Epithelial cell of prostate (primary cell): ENCODE measurements around the gene AAMP.
"Not testable (repeated sequence)": the region's sequence is repeated elsewhere in the genome, so short reads cannot be mapped to it uniquely, and the experiment has no call there.

Experiments used
- DNase-seq: peaks from one replicate; pipeline ENCODE4 v3.0.0-alpha.2; 2011; ENCODE audit warnings: low read depth, low spot score
- H3K27ac ChIP-seq: fragments of 450-650 bp; 2 replicates; pipeline ENCODE4 v1.5.1; 2017; ENCODE audit warnings: mild to moderate bottlenecking

AAMP gene

DNA sequence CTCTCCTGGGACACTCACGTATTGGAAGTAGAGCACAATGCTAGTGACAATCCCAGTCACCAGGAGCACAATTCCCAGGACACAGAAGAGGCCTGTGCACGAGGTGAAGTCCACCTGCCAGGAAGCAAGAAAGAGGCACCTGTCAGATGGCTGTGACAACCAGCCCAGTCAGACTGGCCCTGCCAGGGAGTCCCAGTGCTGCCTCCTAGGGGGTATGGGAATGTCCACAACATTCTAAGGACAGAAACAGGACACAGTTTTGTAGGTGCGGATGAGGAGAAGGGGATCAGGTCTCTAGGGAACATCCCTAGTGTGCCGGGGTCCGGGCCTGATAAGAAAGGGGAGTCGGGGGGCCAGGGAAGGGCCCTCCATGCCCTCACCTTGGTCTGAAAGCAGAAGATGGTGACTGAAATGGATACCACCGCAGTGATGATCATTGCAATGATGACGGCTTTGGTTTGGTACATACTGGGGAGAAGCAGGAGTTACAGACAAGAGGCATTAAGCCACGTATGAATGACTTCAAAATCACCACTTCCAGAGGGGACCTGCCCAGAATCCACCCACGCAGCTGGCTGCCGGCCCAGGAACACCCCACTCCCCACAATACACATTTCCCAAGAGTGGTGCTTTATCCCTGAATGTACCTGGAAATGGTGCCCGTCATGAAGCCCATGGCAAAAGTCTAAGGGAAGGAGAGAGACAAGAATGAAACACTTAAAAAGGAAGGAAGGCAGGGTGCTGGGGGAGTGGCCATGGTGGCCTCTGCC, 7.2 kb upstream of the AAMP start:
- peak overlapping the region; percentile 99 for H3K27ac ChIP-seq
- DNase-seq = no peak

DNA sequence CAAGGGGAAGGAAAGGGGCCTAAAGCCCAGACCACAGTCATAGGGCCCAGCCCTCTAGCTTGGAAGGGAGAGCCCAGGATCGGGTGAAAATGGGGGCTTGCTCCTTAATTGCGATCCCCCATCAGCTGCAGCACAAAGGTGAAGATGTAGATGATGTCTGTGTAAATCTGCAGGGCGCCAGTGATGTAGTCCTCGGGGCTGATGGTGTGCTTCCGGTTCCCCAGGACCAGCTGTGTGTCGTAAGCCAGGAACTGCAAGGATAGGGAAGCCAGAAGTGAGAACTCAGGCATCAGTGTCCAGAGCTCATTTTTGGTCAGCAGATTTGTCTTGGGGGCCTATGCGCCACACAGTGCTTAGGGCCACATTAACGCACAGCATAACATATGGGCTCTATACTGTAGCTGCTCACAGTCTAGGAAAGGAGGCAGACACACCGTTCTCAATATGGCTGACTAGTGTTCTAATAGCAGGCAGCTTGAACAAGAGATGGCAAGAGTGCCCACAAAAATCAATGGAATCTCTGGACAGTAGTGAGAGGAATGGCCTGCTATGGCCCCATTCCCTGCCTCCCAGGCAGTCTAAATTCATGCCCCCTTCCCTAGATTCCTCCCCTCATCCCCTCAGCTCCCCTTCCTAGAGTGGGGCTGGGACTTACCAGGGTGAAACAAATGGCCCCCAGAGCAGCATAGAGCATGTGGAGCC, 5.6 kb upstream of the AAMP start:
- no peak for DNase-seq
- peak overlapping the region; percentile 99 for H3K27ac ChIP-seq

DNA sequence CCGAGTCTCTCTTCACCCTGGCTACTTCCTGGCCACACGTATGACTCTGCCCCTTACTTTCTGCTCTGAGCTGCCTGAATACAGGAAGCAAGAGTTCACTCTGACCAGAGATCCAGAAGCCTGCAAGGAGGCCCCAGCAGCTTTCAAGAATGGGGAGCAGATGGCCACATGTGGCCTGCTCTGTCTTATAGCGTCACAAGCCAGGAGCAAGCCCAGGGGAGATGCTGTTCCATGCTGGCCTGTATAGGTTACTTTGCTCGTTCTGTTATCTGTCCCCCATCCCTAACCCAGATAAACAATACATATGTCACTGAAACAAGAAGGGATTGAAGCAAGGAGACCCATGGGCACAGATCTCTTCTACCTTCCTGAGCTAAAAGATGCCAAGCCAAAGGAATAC, 4.6 kb upstream of the AAMP start:
- H3K27ac ChIP-seq = peak overlapping the region; percentile 99
- DNase-seq = no peak

DNA sequence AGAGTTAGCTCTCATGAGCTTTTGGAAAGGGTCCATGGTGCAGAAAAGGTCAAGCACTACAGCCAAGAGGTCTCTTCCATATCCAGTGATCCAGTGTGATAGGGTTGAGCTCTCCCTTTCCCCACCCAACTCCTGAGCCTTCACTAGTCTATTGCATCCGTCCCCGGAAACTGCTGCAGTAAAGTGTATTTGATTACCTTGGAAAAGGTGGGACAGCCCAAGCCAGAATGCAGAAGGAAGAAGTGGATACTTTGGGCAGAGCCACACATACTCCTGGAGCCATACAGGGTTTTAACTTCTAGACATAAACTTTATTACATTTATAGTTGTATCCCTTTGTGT, 3.9 kb upstream of the AAMP start:
- no peak for DNase-seq
- H3K27ac ChIP-seq = peak overlapping the region; percentile 99

DNA sequence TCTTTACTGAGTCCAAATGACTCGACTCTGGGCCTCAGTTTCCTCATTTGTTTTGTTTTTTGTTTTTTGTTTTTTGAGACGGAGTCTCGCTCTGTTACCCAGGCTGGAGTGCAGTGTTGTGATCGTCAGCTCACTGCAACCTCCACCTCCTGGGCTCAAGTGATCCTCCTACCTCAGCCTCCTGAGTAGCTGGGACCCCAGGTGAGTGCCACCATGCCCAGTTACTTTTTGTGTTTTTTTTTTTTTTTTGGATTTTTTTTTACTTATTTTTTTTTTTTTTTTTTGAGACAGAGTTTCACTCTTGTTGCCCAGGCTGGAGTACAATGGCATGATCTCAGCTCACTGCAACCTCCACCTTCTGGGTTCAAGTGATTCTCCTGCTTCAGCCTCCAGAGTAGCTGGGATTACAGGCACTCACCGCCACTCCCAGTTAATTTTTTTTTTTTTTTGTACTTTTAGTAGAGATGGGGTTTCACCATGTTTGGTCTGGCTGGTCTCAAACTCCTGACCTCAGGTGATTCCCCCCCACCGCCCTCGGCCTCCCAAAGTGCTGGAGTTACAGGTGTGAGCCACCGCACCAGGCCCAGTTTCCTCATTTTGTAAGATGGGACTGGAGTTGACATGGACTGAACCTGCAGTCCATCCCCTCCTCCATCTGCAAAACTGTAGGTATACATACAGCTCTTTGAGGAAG, 3.4 kb upstream of the AAMP start:
- peak overlapping the region; percentile 99 for H3K27ac ChIP-seq
- DNase-seq = not testable (repeated sequence)

DNA sequence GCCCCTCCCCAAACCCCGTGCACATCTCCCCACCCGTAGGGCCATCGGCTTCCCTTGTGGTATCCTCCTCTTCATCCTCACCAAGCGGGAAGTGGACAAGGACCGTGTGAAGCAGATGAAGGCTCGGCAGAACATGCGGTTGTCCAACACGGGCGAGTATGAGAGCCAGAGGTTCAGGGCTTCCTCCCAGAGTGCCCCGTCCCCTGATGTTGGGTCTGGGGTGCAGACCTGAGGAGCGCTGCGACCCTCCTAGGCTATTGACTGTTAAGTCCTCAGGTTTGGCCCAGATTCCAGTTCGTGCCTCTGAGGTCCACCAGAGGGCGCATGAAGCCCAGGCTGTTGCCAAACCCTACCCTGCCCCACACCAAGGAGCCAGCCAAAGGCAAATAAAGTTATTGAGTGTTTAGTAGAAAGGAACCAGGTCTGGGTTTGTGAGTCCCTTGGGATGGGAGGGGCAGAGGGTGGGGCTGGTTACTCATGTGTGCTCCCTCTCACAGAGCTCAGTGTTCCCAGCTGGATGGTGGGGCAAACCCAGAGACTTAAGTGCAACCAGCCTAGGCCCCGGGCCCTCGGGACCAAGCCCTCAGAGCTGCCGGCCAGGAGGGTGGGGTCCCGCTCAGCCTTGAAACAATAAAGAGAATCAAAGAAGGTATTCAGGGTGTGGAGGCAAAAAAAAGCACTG, 2.7 kb upstream of the AAMP start:
- peak; percentile 94 for DNase-seq
- peak overlapping the region; percentile 99 for H3K27ac ChIP-seq

DNA sequence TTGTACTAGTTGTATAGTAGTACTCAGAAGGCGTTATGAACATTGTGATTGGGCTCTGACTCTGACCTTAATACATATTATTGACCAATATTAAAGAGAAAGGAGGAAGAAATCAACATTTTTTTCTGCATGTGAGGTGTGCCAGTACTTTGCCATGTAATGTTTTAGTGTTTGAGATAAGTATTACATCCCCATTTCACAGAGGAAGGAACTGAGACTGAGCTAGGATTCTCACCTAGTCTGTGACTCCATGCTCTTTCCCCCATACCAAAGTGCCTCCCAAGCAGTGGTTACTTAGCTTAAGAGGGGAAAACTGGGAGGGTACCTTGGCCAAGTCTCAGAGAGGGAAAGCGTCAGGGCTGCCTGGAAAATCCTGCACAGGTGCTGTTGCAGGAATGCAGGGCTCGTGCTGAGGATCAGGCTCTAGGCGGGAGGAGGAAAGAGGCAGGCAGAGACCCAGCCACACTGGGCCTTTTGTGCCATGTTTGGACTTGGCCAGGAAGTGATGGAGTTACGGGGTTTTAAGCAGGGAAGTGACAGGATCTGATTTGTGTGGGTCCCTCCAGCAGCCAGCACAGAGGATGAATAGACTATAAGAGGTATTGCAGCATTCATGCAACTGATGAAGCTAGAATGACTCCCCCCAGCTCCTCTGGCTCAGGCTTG, 2.1 kb upstream of the AAMP start:
- no peak for DNase-seq
- peak overlapping the region; percentile 99 for H3K27ac ChIP-seq

DNA sequence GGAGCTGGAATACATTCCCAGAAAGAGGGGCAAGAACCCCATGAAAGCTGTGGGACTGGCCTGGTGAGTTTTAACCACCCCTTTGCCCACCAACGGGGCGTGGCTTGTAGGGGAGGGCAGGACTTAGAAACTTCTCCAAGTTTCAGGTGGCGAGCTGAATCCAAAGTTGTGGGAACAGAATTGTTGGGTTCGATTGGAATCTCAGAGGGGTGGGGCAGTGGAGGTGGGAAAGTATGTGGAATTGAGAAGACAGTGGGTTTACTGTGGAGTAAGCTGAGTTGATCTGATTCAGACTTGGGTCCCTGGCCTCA, 1.5 kb upstream of the AAMP start:
- no peak for DNase-seq
- peak overlapping the region; percentile 99 for H3K27ac ChIP-seq

DNA sequence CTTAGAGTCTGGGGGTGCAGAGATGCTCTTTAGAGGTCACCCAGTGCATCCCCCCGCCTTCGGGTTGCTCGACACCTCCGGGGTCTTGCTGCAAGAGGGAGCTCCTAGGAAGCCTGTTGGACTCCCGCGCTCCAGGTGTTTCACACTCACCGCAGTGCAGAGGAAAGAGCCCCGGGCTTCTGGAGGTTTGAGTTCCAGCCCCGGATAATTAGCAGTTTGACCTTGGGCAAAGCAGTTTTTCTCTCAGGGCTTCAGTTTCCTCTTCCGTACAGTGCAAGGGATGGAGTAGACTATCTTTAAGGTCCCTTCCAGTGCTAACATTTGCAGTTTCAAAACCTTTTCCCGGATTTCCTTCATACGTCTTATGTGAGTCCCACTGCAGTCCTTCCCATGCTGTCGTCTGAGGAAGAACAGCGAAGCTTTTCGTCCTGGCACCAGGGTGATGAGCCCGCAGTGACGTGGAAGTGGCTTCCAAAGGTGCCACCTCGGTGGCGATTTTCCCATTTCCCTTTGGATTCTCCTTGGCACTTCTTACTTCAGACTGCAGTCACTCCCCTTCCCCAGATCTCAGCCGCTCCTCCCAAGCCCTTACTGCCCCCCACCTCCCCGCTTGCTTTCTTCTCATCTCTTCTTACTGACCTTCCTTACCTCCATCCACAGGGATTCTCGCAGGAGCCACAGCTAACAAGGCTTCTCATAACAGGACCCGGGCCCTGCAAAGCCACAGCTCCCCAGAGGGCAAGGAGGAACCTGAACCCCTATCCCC, 967 bp upstream of the AAMP start:
- H3K27ac ChIP-seq = peak overlapping the region; percentile 99
- DNase-seq = no peak

DNA sequence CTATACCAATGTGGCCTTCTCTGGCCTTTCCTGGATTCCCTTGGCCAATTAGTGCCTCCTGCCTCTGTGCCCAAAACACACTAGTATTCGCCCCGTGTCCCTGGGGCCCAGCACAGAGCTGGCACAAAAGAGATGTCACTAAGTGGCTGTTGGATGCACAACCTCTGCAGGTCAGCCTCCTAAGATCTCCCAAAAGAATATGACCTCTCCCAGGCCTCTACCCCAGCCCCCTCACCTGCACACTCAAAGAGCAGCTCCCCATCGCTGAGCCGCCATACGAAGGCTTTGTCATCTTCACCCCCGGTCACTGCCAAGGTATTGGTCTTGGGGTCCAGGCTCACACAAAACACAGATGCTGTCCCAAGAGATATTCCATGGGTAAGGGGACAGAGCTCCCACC, 2.7 kb downstream of the AAMP start:
- H3K27ac ChIP-seq = no peak overlapping the region
- DNase-seq = no peak

DNA sequence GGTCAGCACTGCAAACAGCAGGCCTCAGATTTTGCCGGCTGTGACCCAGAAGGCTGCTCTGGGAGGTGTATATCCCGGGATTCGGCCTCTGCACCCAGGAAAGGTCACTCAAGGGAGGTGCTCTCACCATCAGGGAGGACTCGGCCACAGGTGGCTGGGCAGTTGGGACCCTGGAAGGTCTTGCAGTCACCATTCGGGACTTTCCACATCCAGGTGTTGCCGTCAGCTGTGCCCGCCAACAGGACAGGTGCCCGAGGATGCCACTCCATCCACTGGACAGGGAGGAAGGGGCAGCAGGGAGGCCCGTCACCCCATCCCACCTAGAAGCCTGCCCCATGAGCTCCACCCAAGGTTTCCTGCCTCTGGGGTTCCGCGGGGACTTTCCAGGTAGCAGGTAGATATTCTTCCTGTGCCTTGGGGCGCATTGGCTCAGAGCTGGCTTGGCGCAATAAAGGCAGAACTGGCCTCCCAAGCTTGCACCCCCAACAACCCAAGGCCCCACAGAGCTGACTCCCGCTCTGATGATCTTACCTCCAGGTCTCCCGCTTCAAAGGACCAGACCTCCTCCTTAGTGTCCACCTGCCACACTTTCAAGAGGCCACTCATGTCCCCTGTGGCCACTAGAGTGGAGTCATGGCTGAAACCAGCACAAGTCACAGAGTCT, 3.5 kb downstream of the AAMP start:
- DNase-seq = no peak
- H3K27ac ChIP-seq = no peak overlapping the region

DNA sequence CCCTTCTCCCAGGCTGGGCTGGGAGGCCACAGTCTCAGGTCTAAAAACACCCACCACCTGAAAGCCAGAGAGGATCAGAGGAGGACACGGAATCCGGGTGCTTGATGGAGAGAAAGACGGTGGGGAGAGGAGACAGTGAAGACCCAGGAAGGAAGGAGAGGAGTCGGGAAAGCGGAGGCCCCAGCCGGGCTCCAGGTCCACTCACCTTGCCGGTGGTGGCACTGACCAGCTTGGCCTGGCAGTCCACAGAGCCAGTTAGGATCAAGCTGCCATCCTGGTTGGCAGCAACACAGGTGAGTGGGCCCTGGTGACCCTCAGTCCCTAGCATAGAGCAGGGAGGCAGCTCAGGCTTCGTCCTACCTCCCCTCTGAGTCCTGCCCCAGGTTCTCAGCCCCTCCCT, 4.3 kb downstream of the AAMP start:
- H3K27ac ChIP-seq = no peak overlapping the region

DNA sequence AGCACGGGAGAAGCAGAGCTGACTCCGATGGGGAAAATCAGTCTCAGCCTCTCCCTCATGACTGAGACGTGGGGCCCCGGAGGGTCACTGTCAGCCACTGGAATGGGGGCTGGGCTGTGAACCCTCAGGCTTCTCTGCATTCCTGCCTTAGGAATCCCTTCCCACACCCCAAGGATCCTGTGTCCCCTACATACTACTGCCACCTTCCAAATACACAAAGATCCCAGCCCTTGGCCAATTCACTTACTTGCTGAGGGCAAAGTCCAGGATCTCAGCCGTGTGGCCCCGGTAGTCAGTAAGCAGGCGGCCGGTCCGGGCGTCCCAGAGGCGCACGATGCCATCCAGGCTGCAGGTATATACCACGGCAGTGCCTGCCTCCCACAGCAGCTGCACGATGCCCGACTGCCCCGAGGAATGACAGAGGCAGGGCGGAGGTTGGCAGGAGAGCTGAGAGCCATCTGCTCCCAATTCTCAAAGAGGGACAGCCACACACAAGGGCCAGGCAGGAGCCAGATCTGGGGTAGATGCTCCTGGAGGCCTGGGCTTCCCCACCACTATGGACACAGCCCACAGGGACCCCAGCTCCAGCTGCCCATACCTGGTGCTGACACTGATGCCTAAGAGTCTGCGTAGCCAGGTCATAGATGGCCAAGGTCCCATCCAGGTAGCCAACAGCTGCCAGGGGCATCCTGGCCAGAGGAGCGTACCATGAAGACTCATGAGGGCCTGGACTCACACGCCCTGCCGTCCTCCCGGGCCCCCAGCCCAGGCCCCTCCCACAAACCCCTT, 5.0 kb downstream of the AAMP start:
- DNase-seq = no peak
- H3K27ac ChIP-seq = no peak overlapping the region

More for the DNA sequence above, 4.3 kb downstream of the AAMP start:
- no peak for DNase-seq

DNA sequence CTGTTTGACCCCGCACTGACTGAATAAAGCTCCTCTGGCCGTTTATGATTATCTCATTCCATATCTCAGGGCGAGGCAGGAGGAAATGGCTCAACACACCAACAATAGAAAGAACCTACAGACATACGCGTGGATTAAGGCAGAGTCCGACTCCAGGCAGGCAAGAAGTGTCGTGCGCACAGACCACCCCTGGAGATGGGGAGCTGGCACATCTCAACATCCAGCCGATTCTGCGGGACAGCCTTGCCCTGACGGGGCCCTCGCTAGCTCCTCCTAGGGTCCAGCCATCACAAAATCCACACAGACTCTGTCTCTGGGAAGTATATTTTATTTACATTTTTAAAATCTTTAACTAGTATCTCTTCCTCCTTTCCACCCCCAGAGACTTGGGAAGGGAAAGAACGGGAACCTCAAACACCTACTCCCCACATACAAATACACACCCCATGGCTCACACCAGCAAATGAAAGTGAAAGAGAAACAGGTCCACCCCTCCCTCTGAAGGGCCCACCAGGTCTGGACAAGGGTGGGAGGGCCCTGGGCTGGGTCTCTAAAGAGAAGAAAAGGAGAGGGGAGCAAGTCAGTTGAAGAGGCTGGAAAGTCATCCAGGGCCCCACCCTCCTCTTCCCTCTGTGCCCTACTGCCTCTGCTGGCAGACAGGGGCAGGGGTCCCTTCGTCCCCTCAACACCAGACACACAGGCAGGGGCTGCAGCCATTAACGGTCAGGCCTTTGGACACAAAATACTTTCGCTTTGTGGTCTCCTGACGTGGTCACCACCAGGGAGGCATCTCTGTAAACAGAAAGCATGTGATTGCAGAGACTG, 5.9 kb downstream of the AAMP start:
- no peak overlapping the region for H3K27ac ChIP-seq
- no peak for DNase-seq

DNA sequence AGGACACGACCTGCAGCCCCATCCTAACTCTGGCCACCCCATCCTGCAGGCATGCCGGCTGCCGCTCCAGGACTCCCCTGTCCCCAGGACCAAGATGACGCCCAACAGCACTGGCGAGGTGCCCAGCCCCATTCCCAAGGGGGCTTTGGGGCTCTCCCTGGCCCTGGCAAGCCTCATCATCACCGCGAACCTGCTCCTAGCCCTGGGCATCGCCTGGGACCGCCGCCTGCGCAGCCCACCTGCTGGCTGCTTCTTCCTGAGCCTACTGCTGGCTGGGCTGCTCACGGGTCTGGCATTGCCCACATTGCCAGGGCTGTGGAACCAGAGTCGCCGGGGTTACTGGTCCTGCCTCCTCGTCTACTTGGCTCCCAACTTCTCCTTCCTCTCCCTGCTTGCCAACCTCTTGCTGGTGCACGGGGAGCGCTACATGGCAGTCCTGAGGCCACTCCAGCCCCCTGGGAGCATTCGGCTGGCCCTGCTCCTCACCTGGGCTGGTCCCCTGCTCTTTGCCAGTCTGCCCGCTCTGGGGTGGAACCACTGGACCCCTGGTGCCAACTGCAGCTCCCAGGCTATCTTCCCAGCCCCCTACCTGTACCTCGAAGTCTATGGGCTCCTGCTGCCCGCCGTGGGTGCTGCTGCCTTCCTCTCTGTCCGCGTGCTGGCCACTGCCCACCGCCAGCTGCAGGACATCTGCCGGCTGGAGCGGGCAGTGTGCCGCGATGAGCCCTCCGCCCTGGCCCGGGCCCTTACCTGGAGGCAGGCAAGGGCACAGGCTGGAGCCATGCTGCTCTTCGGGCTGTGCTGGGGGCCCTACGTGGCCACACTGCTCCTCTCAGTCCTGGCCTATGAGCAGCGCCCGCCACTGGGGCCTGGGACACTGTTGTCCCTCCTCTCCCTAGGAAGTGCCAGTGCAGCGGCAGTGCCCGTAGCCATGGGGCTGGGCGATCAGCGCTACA, 7.0 kb downstream of the AAMP start:
- DNase-seq = no peak
- H3K27ac ChIP-seq = no peak overlapping the region

DNA sequence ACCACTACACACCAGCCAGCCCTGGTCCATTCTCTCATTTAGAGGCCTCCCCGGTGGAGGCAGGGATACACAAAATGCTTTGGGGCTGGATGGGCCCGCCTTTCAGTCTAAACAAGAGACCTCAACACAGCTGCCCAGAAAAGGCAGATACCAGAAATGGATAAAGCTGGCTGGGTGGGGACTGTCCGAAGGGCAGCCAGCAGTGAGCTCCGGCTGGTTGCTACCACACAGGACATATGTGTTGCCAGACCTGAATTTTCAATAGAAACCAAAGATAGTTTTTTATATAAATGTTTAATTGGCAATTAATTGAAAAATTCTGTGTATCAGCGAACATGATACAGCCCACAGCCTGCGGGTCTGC, 7.7 kb downstream of the AAMP start:
- no peak for DNase-seq
- H3K27ac ChIP-seq = no peak overlapping the region
